NCI-H2029 treated with DMSO at 0.1 percent for 48 hours (cell line): ENCODE results near the gene FCER1G.
"Not testable (repeated sequence)": the region's sequence is repeated elsewhere in the genome, so short reads cannot be mapped to it uniquely, and the experiment has no call there.

Source experiments
- DNase-seq: peaks from one replicate; lab custom pipeline; 2025; lab: John Stamatoyannopoulos, UW

The FCER1G gene

DNA sequence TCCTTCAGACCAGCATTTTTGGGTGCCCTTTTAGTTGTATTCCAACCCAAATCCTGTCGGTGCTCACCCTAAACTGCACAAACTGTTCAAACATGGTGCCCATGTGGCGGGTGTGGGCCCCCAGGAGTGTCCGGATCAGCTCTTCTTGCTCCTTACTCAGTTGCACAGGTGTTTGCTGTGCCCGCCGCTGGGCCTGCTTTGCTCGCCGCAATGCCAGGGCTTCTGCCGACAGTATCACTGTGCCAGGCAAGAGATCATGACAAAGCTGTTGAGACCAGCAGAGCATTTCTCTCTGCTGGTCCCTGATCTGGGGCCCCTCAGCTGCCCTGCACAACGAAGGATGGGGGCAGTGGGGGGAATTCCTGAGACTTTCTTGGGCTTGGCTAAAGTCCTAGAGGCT is 18.0 kb downstream of the FCER1G start:
- DNase-seq: no peak

DNA sequence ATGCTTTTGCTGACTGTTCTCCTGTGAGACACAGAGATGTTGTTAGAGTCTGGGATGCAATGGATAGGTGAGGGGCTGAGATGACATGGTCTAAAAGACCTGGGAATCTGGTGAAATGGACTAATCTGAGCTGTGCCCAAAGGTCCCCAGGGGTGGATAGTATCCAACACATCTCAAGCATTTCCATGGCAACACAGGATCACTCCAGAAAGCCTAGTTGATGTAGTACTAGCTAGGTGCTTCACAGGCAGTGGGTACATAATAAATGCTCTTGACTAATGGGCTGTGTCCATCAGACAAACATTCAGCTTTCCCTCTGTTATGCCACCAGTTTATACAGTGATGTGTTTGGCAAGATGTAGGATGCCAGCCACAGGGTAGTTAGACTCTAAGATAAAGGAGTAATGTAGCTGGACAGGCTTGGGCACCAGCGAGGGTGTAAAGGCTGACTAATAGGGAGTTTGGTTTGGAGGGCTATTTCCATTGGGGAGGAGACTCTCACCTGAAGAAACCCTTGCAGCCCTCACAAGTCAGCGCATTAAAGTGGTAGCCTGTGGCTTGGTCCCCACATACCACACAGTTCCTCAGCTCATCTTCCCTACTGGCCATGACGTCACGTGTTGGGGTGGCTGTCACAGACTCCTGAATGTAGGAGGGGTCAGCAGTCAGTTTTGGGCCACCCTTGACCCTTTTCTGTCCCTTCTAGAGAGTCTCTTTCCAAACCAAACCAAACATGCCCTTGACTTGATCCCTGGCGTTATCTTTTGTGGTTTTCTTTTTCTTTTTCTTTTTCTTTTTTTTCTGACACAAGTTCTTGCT is 21.1 kb downstream of the FCER1G start:
- no peak for DNase-seq

DNA sequence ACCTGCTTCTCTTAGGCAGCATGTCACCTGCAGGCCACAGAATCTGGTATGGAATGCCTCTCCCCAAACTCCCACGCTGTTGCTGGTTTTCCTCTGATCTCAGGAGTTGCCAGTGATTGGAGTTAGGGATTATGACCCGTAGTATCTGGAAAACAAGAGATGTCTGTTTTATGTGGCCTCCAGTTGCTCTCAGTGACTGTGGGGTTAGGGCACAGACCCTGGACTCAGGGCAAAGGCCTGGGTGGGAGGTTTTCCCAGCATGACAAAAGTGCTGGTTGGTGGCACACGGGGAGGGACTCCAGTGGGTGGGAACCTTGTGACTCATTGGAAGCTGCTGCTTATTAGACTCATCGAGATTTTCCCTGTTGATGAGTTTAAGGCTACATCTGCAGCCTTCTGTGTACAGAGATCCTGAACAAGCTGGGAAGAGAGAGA is 23.0 kb downstream of the FCER1G start, which contains the start of gene NR1I3:
NR1I3 (minus strand) TSS at position 165 of the 435 bp plus-strand sequence. CDS start 1,638 bp downstream, outside the sequence.
- no peak for DNase-seq

- no peak for DNase-seq
These were observed 26.6 kb downstream of the FCER1G start for GRCh38 chr1:161241682-161242081.

GRCh38 chr1:161242313-161242712 is 27.2 kb downstream of the FCER1G start:
- no peak for DNase-seq

GRCh38 chr1:161244888-161245287 is 29.8 kb downstream of the FCER1G start:
- no peak for DNase-seq

GRCh38 chr1:161250100-161250499 is 35.0 kb downstream of the FCER1G start:
- not testable (repeated sequence) for DNase-seq

DNA sequence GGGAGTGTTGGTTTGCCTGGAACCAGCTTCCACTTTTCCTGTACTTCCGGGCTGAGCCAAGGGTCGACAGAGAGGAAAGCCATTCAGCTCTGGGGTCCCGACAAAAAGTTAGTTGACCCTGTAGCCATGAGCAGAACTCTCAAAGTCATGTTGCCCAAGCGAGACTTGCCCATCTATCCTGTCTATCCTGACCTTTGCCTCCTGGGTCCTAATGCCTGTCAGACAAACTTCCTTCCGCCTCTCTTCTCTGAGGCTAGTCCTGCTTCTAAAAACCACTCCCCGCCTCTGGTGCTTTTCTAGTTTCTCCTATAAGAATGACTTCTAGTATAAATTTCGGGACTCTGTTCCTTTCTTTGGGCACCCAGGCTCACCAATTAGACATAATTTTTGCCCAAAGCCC is 35.7 kb downstream of the FCER1G start:
- no peak for DNase-seq

DNA sequence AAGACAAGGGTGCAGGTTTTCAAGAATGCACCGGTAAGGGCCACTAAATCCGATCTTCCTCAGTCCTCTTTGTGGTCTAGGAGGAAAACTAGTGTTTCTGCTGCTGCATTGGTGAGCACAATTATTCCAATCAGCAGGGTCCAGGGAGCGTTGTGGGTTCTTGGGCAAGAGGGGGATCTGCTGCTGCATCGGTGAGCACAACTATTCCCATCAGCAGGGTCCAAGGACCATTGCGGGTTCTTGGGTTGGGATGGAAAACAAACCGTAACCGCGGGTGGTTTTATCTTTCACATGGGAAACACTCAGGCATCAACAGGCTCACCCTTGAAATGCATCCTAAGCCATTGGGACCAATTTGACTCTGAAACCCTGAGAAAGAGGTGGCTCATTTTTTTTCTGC is 36.5 kb downstream of the FCER1G start:
- no peak for DNase-seq

- not testable (repeated sequence) for DNase-seq
These were observed 40.2 kb downstream of the FCER1G start for GRCh38 chr1:161255302-161255701.

DNA sequence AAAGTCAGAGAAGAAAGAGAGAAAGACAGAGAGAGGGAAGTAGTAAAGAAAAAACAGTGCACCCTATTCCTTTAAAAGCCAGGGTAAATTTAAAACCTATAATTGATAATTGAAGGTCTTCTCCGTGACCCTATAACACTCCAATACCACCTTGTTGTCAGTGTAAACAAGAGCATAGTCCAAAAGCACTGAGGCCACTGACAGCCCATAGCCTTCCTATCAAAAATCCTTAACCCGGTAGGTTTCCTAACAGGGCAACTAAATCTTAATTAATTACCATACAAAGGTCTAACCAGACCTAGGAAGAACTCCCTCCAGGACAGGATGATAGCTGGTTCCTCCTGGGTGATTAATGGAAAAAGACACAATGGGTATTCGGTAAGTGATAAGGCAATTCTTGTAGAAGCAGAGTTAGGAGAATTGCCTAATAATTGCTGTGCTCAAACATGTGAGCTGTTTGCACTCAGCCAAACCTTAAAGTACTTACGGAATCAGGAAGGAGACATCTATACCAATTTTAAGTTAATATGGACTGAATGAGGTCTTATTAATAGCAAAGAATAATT is 40.9 kb downstream of the FCER1G start:
- not testable (repeated sequence) for DNase-seq

DNA sequence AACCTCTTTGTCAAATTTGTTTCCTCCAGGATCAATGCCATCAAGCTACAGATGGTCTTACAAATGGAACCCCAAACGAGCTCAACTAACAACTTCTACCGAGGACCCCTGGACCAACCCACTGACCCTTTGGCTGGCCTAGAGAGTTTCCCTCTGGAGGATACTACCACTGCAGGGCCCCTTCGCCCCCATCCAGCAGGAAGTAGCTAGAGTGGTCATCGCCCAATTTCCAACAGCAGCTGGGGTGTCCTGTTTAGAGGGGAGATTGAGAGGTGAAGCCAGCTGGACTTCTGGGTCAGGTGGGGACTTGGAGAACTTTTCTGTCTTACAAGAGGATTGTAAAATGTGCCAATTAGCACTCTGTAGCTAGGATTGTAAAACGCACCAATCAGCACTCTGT is 42.0 kb downstream of the FCER1G start:
- DNase-seq: not testable (repeated sequence)

DNA sequence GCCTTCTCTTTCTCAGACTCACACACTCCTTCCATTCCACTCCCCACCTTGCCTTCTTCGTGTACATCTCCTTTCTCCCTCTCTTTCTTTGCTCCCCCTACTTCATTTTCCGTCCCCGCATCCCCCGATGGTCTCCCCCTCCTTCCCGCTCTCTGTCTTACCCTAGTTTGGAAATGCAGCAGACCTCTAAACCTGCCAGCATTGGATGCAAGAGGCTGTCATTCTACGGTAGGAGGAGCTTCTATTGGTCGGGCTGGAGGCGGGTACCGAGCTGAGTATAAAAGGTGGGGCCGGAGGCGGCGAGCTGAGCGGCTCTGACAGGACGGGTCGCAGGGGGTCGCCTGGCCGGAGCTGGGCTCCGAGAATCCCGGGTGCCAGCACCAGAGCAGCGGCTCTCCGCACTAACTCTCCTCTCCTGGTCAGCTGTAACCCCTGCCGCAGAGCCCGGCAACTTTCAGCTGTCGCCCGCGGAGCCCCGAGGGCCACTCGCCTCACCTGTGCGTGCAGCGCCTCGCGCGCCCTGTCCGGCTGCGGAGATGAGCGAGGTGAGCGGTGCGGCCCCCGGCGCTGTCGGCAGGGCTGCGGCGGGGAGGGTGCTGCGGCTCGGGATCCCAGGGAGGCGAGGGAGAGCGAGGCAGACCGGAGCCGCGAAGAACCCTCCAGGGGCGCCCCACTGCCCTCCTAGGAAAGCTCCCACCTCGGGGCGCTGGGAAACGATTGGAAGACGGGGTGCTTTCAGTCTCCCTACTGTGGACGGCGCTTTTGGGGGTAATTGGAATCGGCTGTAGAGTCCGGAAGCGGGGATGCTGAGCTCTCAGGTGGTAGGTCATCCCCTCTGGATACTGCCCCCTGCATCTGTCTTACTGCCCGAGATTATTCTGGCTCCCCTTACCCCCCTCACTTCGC is 43.6 kb downstream of the FCER1G start, which contains the start of gene PCP4L1:
PCP4L1 (plus strand) TSS at position 307 of the 906 bp plus-strand sequence; CDS start at position 537, 230 bp downstream.
- no peak for DNase-seq

DNA sequence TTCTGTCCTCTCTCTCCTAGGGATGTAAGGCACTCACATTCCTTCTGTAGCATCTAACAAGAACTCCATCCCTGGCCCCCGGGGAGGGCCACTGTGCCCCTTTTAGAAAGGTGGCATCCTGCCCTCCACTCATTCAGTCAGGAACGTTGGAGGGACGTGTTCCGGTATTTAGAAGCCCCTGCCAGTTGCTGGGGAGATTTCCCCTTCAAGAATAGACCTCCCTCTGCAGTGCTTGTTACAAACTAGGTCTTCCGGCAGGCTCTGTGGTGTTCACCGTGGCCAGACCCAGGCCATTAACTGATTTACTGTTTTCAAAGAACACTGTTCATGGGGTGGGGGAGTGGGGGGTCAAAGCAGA is 44.2 kb downstream of the FCER1G start:
- no peak for DNase-seq

DNA sequence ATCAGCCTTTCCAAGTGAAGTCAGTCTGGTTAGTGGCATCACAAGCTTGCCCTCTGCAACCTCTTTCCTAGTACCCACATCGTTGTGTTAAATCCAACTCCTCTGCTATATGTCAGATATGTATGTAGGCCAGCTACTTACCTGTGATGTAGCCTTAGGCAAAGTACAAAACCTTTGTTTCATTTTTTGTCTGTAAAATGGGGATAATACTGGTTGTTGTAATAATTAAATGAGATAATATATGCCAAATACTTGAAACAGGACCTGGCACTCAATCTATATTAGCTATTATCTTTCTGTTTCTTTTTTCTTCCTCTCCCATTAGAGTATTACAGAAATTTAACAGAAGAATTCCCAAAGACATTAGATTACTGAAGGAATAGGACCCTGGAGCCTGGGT is 44.7 kb downstream of the FCER1G start:
- no peak for DNase-seq

DNA sequence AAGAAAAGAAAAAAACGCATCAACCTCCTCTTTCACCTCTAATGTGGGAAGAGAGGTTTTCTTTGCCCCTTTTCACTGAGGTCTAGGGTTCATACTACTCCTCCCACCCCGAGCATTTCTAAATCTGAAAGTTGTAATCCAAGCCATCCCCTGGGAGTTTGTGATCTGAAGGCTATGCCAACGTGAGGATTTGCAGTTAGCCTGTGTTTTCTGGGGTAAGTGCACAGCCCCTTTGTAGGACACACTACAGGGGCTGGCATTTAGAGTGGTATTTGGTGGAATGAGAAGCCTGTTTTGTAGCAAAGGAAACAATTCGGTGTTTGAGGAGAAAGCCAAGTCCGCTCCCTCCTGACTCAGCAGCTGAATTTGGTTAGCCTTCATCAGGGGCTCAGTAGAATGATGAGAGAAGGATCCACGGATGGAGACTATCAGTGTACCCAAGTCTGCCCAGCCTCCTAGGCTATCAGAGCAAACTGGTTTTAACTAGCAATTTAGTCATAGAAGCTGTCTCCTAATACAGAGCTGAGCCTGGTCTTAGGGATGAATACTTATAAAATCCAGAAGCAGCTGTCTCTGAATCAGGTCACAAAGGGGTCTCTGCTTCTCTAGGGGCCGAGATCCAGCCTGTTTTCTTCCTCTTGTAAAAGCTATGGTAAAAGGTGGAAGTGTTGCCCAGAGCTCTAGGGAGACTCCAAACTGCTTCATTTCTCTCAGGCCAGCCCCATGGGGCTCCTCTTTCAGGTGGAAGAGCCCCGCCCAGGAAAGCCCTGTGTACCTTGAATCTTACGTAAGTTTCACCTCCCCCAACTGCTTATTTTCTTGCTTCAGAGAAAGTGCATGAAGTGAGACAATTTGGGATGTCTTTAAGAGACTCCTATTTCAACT is 45.5 kb downstream of the FCER1G start:
- DNase-seq: no peak

DNA sequence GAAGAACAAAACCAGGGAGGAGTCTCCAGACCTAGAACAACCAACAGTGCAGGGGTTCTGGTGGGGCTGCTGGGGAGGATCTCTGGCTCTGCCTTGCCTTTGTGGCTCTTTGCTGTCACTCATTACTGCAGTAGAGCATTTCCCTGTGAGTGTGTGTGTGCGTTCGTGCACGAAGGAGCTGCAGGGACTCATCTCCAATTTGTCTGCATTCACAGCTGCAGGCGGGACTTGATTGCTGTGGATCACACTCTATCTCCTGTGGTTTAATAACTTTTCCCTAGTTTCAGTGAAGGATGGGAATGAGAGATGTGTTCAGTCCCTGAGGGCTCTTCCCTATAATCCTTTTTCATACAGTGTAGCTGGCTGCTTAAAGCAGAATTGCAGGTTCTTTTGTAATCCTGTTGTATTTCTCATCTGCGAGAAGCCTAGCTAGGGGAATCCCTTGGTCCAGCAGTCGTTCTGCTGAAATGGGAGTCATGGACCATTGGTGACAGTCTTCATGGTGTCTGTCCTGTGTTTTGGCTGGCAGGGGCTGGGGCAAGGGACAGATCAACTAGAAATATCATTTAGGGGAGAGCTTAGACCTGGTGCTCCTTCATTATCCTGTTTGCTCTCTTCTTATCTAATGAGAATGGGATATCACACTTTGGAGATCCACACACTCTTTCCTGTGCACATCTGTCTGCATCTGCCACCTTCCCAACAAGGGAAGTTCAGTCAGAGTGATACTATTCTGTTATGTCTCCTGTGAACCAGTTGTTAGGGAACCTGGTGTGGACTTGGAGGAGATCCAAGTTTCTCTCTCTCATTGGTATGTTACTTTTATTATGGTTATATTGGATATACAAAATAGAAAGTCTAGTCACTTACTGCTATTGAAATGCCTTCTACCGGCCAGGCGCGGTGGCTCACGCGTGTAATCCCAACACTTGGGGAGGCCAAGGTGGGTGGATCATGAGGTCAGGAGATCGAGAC is 46.5 kb downstream of the FCER1G start:
- DNase-seq: no peak

DNA sequence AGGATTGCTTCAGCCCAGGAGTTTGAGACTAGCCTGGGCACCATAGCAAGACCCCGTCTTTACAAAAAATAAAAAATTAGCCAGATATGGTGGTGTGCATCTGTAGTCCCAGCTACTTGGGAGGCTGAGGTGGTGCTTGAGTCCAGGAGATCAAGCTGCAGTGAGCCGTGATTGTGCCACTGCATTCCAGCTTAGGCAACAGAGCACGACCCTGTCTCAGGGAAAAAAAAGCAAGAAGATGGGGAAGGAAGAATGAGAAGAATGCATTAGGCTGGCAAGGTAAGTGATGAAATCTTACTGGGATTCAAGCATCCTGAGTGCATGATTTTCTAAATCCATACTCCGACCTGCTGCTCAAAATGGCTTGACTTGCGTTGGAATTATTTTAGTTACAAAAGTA is 50.2 kb downstream of the FCER1G start:
- no peak for DNase-seq

- no peak for DNase-seq
These were observed 51.1 kb downstream of the FCER1G start for GRCh38 chr1:161266202-161266601.

DNA sequence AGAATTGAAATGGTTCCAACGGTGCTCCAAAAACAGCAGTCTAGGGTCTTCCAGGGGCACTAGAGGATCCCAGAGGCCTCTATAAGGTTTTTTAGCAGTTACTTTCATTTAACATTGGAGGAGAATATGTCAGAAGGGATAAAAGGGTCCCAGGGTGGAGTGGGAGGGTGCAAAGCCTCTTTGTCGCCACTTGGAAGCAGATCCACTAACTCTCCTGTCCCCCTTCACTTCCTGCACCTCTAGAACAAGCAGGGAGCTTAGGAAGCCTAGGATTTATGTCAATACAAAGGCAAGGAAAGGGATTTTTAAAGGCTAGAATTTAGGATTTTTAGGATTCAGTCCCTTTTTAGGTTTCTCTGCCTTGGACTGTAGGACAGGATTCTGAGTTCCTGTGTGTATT is 51.7 kb downstream of the FCER1G start:
- no peak for DNase-seq
